Activated CD4-positive, alpha-beta T cell treated with anti-CD3 and anti-CD28 coated beads for 1 hour (primary cell): ENCODE results near the gene ACKR1.

ENCODE experiments used
- DNase-seq: peaks from one replicate; pipeline ENCODE4 v3.0.0-alpha.2; 2020

The ACKR1 gene

GRCh38 chr1:159187647-159188374, 16.9 kb upstream of the ACKR1 start:
- no peak for DNase-seq

DNA sequence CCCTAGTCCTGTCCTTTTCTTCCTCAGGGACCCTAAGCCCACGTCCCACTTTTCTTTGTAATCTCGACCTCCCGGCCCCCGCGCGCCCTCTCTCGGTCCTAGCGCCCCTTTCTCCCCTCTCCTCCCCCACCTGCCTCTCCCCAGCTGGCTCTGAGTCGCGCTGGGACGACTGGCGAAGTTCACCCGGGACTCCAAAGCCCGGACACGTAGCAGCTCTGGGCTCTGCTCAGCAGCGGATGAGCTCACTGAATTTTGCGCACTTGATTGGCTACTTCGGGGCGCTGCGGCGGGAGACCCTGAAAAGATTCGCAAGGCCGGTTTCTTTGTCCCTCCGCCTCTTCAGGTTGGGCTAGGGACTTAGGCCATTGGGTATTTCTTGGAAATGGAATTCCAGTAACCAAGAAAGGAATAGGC, 16.3 kb upstream of the ACKR1 start:
- no peak for DNase-seq

GRCh38 chr1:159190441-159190840, 14.2 kb upstream of the ACKR1 start:
- DNase-seq = no peak

GRCh38 chr1:159196543-159196942, 8.1 kb upstream of the ACKR1 start:
- no peak for DNase-seq

- DNase-seq = no peak
Observed at GRCh38 chr1:159197561-159198557, 6.8 kb upstream of the ACKR1 start.

DNA sequence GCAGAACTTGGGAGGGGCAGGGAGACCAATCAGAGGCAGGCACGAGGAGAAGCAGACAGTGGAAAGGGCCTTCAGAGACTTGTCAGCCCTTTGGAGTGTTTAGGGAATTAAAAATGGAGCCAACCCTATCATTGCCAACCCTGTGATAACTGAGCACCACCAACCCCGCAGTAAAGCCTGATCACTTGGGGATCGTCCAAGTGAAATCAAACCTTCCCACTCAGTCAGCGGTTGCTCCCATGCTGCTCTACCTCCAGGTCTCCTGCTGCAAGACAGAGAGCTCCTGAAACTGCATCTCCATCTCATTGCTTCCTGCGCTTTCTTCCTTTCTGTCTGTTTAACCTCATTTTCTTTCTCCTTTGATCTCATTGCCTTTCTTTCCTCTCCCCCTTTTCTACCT, 4.8 kb upstream of the ACKR1 start:
- no peak for DNase-seq

DNA sequence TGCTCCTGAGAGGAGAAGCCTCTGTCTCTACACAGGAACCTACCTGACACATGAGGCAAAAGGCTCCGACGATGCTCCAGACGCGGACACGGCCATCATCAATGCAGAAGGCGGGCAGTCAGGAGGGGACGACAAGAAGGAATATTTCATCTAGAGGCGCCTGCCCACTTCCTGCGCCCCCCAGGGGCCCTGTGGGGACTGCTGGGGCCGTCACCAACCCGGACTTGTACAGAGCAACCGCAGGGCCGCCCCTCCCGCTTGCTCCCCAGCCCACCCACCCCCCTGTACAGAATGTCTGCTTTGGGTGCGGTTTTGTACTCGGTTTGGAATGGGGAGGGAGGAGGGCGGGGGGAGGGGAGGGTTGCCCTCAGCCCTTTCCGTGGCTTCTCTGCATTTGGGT, 3.9 kb upstream of the ACKR1 start:
- no peak for DNase-seq

DNA sequence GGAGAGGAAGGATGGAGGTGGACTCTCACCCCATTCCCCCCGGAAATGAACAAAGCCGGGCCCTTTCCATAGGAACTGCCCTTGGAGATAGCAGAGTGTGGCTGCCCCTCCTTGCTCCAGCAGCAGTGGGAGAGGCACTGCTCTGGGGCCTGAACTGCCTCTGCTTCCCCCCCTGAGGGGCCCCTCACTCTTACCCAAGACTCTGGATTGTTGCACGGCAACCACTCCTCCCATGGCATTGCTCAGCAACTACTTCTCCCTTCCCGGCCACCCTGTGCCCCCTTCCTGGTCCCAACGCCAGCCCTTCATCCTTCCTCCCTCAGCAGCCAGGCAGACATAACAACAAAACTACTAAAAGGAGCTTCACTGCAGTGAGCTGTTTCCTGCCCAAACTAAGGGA, 3.0 kb upstream of the ACKR1 start:
- DNase-seq = no peak

- no peak for DNase-seq
Observed at GRCh38 chr1:159203610-159204009, 1.1 kb upstream of the ACKR1 start.

GRCh38 chr1:159205225-159205624, 550 bp downstream of the ACKR1 start:
- no peak for DNase-seq

- DNase-seq = no peak
Observed at GRCh38 chr1:159206110-159206509, 1.4 kb downstream of the ACKR1 start.

- no peak for DNase-seq
Observed at GRCh38 chr1:159207080-159207479, 2.4 kb downstream of the ACKR1 start.

DNA sequence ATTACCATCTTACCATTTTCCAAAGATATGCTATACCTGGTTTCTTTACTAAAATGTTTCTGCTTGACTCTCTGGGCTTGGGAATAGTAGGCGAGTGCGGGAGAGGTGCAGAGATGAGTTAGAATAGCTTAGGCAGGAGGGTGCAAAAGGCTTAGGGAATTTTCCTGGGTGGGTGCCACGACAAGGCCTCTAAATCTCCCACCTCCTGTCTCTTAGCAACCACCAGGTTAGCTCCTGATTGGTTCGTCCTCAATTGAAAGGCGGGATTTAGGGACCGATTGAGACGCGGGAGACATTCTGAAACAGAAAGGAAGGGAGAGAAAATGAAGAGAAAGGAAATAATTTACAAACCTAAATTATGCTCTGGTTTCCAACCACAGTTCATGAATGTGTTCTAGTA, 3.1 kb downstream of the ACKR1 start:
- no peak for DNase-seq

DNA sequence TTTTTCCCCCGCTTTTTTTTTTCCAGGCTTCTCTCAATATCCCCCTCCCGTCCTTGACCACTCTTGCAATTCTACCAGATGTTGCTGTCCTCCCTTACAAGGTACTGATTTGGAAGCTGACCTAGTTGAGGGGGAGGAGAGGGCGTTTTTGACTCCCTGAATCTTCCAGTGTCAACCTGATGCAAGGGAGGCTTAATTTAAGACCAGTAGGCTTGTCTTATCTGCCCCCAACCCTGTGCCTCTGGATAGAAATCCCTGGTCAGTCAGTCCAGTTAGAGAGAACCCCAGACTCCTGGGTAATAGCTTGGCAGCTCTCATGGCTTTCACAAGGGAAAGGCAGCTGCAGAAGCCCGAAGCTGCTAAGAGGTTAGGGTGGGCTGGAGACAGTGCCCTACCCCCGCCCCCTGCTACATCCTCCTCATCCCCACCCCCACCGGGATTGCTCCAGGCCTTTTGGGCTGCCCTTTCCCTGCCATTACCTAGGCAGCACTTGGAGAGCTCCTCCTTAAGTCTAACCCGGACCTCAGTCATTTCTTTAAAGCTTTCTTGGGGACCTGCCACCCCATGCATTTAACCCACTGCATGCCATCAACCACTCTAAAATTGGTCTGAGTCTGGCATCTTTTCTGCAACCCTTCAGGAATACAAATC, 3.6 kb downstream of the ACKR1 start:
- DNase-seq = no peak

DNA sequence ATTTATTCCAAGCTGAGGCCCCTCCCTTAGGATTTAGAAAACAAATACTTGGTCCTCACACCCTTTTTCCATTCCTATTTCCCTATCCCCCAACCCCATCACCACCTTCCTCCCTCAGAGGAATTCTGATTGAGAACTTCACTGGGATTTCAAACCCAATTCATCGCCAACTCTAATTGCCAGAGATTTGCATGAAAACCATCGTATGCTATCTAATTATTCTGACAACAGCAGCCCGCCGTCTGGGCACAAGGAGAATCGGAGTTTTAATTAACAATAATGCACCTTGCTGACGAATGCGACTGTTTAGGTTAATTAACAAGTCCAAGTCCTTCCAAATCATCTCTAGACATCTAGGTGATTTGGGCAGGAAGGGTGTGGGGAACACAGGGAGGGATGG, 4.4 kb downstream of the ACKR1 start:
- DNase-seq = no peak

- no peak for DNase-seq
Observed at GRCh38 chr1:159211331-159212136, 6.9 kb downstream of the ACKR1 start.

DNA sequence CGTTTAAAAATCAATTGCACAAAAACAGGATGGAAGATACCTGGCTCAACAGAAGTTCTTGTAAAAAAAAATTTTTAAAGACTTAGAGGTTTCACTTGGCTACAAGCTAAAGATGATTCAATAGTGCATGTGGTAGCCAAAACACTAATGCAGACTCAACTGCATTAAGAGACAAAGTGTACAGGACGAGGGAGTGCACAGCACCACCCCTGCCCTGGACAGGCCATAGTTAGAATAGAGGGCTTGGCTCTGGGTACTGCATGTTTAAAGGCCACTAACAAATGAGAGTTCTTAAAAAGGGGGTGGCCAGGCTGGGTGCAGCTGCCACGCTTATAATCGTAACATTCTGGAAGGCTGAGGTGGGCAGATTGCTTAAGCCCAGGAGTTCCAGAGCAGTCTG, 7.9 kb downstream of the ACKR1 start:
- DNase-seq = no peak

- DNase-seq = no peak
Observed at GRCh38 chr1:159214149-159214760, 9.6 kb downstream of the ACKR1 start.

DNA sequence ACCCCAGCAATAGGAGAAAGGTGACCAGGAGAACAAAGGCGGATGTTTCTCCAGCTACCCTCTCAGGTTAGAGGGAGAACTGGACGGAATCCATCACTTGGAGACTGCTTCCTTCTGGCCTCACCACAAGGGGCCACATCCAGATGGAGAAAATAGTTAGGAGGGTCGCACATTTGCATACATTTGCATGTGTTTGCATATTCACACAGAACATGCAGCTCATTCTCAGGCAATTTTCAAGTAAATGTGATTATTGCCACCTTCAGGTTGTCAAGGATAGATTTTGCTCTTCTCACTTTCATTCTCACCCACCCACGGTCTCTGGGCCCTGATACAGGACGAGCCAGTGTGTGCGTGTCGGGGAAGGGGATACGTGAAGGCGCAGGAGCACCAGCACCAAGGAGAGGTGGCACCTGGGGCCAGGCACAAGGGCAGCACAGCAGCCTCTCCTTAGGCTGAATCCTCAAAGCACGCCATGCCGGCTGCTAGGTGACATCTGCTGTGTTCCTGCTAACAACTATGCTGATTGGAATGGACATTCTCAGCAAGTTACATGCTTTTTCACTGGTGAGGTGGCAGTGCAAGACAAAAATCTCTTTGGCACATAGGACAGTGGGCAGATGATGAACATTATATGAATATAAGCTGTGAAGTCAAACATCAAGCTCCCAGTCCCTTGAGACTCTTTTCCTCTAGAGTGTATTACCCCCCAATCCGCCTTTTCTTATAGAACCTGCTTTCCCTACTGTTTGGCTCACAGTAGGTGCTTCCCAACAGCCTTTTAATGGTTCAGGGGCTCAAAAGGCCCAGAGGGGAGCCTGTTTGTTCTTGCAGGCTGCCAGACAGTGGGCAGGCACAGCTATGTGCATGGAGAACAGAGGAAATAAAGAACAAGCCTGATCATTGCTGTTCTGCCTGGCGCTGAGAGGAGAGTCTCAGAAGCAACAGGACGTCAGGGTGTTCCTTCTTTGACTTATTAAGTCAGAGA, 14.3 kb downstream of the ACKR1 start:
- DNase-seq = no peak

DNA sequence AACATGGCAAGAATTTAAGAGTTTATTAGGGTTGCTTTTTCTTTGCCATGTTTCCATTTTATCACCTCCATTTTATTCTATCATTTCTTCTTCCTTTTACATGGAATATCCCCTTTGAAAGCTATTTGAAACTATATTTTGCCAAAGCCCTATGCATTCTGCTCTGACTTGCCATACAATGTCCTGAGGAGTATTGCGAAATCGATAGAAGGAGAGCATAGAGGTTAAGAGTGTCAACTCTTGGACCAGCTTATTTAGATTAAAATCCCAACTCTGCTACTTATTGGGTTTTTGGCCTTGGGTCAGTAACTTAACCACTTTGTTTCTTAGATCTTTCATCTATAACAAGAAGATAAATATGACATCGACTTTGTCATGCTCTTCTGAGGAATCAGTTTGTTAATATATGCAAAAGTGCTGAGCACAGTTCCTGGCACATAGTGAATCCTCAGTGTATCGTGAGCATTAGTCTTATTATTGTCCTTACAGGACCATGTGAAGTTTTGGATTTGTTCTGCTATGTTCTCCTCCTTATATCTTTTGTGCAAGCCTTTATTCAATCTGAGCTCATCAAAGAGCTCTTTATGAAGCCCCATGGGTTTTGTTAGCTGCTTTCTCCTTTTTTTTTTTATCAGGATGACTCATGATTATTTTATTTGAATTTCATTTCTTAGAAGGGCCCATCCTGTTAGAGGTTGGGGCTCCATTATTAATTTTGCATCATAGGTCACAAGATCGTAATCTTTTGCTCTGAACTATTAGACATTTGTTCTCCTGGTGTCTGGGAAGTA, 17.6 kb downstream of the ACKR1 start:
- no peak for DNase-seq
